Measurements from ENCODE around the gene CDT1. TPM values are rescaled to one million over a fixed set of nuclear protein-coding genes. Genes with fewer than 3 reads are reported as not detected.

Gene CDT1
- total RNA-seq, 1 experiment from 2014 or later: 154 TPM

DNA sequence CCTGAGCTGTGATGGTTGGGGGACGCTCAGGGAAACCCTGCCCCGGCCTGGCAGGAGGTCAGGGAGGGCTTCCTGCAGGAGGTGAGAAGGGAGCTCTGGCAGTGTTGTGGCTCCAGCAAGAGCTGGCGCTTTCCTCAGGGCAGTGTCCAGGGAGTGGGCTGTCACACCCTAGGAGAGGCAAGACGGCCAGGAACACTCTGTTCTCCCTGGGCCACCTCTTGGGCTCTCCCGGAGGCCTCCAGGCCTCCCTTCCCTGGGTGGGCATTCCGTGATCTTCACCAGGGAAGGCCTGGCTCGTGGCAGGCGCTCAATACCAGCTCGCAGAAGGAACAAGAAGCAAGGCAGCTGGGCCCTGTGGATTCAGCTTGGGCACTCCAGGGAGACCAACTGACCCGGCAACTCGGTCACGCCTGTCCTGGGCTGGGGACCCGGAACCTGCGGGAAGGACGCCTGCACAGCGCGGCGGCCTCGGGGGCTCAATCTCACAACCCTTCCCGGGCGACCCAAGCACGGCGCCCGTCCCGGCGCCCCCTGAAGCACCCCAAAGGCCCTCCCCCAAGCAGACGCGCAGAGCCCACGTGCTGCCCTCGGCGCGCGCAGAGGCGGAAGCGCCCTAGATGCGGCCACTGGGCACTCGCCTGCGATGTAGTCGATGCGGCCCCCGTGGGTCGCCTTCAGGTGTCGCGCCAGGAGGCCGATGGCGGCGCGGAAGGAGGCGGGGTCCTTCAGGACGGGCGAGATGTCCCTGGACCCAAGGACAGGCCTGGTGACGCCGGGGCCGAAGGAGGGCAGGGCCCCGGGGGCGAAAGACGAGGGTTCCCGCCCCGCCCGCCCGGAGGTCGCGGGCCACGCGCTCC is 7.6 kb downstream of the CDT1 start (continued):
- TF ChIP-seq, protein P1, sequence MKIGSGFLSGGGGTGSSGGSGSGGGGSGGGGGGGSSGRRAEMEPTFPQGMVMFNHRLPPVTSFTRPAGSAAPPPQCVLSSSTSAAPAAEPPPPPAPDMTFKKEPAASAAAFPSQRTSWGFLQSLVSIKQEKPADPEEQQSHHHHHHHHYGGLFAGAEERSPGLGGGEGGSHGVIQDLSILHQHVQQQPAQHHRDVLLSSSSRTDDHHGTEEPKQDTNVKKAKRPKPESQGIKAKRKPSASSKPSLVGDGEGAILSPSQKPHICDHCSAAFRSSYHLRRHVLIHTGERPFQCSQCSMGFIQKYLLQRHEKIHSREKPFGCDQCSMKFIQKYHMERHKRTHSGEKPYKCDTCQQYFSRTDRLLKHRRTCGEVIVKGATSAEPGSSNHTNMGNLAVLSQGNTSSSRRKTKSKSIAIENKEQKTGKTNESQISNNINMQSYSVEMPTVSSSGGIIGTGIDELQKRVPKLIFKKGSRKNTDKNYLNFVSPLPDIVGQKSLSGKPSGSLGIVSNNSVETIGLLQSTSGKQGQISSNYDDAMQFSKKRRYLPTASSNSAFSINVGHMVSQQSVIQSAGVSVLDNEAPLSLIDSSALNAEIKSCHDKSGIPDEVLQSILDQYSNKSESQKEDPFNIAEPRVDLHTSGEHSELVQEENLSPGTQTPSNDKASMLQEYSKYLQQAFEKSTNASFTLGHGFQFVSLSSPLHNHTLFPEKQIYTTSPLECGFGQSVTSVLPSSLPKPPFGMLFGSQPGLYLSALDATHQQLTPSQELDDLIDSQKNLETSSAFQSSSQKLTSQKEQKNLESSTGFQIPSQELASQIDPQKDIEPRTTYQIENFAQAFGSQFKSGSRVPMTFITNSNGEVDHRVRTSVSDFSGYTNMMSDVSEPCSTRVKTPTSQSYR (CRISPR knock-in tag; IDR thresholded peaks at IDR 0.05): no peak
- TF ChIP-seq, protein P2, sequence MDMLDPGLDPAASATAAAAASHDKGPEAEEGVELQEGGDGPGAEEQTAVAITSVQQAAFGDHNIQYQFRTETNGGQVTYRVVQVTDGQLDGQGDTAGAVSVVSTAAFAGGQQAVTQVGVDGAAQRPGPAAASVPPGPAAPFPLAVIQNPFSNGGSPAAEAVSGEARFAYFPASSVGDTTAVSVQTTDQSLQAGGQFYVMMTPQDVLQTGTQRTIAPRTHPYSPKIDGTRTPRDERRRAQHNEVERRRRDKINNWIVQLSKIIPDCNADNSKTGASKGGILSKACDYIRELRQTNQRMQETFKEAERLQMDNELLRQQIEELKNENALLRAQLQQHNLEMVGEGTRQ (CRISPR knock-in tag; IDR thresholded peaks at IDR 0.05): peak; percentile 84
- TF ChIP-seq ELF4 (CRISPR knock-in tag; IDR thresholded peaks at IDR 0.05; ENCODE audit: low read depth) (no peak), ZNF219 (CRISPR knock-in tag; IDR thresholded peaks at IDR 0.05; ENCODE audit: borderline replicate concordance) (peak; percentile 62; the same call in 1 of the 2 replicates), ETV6 (CRISPR knock-in tag; IDR thresholded peaks at IDR 0.05) (no peak), SMAD4 (CRISPR knock-in tag; IDR thresholded peaks at IDR 0.05) (0 out of 2 replicates have a peak, but pooled peaks have one; percentile 11), CREM (CRISPR knock-in tag; IDR thresholded peaks at IDR 0.05) (0 out of 2 replicates have a peak, but pooled peaks have one; percentile 3), TEAD4 (CRISPR knock-in tag; IDR thresholded peaks at IDR 0.05) (no peak; the same call in 1 of the 2 replicates), ATF1 (CRISPR knock-in tag; IDR thresholded peaks at IDR 0.05) (0 out of 2 replicates have a peak, but pooled peaks have one; percentile 20), JUN (CRISPR knock-in tag; IDR thresholded peaks at IDR 0.05) (peak; percentile 87; the same call in 1 of the 2 replicates), NFATC4 (CRISPR knock-in tag; IDR thresholded peaks at IDR 0.05) (peak; percentile 52; the same call in 1 of the 2 replicates), TCF7 (CRISPR knock-in tag; IDR thresholded peaks at IDR 0.05; ENCODE audit: low read depth) (no peak; the same call in 1 of the 2 replicates), SMAD3 (CRISPR knock-in tag; IDR thresholded peaks at IDR 0.05; ENCODE audit: borderline replicate concordance) (0 out of 2 replicates have a peak, but pooled peaks have one; percentile 64)
- TF ChIP-seq, protein P3, sequence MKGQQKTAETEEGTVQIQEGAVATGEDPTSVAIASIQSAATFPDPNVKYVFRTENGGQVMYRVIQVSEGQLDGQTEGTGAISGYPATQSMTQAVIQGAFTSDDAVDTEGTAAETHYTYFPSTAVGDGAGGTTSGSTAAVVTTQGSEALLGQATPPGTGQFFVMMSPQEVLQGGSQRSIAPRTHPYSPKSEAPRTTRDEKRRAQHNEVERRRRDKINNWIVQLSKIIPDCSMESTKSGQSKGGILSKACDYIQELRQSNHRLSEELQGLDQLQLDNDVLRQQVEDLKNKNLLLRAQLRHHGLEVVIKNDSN (CRISPR knock-in tag; IDR thresholded peaks at IDR 0.05): peak; percentile 89
- TF ChIP-seq, protein P4, sequence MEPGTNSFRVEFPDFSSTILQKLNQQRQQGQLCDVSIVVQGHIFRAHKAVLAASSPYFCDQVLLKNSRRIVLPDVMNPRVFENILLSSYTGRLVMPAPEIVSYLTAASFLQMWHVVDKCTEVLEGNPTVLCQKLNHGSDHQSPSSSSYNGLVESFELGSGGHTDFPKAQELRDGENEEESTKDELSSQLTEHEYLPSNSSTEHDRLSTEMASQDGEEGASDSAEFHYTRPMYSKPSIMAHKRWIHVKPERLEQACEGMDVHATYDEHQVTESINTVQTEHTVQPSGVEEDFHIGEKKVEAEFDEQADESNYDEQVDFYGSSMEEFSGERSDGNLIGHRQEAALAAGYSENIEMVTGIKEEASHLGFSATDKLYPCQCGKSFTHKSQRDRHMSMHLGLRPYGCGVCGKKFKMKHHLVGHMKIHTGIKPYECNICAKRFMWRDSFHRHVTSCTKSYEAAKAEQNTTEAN (CRISPR knock-in tag; IDR thresholded peaks at IDR 0.05): peak; percentile 21; the same call in 1 of the 2 replicates
- TF ChIP-seq, protein P5, sequence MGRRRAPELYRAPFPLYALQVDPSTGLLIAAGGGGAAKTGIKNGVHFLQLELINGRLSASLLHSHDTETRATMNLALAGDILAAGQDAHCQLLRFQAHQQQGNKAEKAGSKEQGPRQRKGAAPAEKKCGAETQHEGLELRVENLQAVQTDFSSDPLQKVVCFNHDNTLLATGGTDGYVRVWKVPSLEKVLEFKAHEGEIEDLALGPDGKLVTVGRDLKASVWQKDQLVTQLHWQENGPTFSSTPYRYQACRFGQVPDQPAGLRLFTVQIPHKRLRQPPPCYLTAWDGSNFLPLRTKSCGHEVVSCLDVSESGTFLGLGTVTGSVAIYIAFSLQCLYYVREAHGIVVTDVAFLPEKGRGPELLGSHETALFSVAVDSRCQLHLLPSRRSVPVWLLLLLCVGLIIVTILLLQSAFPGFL (CRISPR knock-in tag; IDR thresholded peaks at IDR 0.05; ENCODE audit: borderline replicate concordance): peak; percentile 45; the same call in 1 of the 2 replicates

DNA sequence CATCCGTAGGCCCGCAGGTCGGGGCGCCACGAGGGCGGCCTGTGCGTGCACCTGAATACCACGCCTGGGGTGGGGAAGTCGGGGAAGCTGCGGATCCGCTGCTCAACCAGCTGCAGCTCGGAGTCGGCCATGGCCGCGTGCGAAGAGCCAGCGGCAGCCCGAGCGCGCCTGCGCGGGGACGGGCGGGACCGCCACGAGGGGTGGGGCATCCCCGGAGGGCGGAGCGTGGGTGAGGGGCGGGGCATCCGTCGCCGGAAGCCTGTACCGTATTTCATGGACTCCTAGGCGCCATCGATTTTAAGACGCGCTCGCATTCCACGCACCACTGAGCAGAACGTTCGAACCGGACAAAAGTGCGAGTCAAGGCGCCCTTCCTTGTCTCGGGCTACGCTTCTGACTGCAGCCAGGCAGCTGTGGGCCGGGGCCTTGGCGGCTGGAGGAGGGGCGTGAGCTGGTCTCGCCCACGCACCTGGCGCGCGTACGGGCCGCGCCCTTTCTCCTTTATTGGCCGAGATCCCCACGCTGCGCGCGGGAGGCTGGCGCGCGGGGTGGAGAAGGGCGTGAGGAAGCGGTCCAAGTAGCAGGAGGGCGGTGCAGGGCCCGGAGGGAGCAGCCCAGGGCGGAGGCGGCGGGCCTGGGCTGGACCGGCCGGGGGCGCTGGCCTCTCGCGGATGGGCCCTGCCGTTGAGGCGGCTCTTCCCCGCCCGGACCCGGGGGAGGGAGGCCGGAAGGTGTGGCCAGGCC is 8.4 kb downstream of the CDT1 start, which contains the start of gene APRT:
Gene APRT, minus strand, starts transcription at position 160 of the 744 bp plus-strand sequence. Its CDS starts 29 bp downstream, at position 131.
- Mint-ChIP-seq H3K4me3 (peak within 1 kb of the TSS; percentile 87), H3K9me3 (no peaks in the 10 kb centered on the region), H3K36me3 (peaks cover 28% of the 10 kb centered on the region), H3K27ac (peak within 1 kb of the TSS; percentile 98), H3K27me3 (ENCODE audit: low read depth) (no peaks in the 10 kb centered on the region), H3K4me1 (peaks cover 14% of the 10 kb centered on the region)
- peak; percentile 95 for DNase-seq (ENCODE audit: low spot score)
- CTCF ChIA-PET: interaction anchor here (0.6 to 5.1 kb wide), 26 partner anchors 15 to 428 kb away, joined by 3 to 47 read pairs (median 4); partner anchors contain the start of genes CDH15, GALNS, PIEZO1 and TRAPPC2L
- POLR2A ChIA-PET: interaction anchor here (0.5 to 1.8 kb wide), 4 partner anchors 8 to 111 kb away, joined by 3 to 6 read pairs (median 4); partner anchors contain the start of genes CDT1 and TRAPPC2L
- peak; percentile 61 for ATAC-seq
- TF ChIP-seq ZNF317 (CRISPR knock-in tag; IDR thresholded peaks at IDR 0.05; ENCODE audit: borderline replicate concordance, low read depth) (no peak), ZNF121 (CRISPR knock-in tag; IDR thresholded peaks at IDR 0.05) (0 out of 2 replicates have a peak, but pooled peaks have one; percentile 6), ELF4 (CRISPR knock-in tag; IDR thresholded peaks at IDR 0.05; ENCODE audit: low read depth) (no peak), IRF2 (CRISPR knock-in tag; IDR thresholded peaks at IDR 0.05; ENCODE audit: borderline replicate concordance, low read depth) (no peak)
- TF ChIP-seq, protein P6, sequence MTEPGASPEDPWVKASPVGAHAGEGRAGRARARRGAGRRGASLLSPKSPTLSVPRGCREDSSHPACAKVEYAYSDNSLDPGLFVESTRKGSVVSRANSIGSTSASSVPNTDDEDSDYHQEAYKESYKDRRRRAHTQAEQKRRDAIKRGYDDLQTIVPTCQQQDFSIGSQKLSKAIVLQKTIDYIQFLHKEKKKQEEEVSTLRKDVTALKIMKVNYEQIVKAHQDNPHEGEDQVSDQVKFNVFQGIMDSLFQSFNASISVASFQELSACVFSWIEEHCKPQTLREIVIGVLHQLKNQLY (CRISPR knock-in tag; IDR thresholded peaks at IDR 0.05): no peak

Measured in WTC11 (cell line).